ENCODE measurements around the gene KCNK2.

DNA sequence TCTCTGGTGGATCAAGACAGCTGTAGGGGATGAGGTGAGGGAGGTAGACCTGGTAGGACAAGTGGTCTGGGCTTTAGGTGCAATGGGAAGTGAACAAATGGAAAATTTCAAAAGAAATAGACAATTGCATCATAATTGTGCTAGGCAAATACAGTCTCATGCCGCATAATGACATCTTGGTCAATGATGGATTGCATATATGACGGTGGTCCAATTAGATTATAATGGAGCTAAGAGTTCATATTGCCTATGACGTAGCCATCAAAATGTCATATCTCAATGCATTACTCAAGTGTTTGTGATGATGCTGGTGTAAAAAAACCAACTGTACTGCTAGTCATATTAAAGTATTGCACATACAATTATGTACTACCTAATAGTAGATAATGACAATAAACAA, 19.0 kb downstream of the KCNK2 start:
- TF ChIP-seq CTCF (conservative IDR thresholded peaks at IDR 0.05; ENCODE audit: low read length) (no peak), EZH2phosphoT487 (IDR thresholded peaks at IDR 0.05; ENCODE audit: borderline replicate concordance, low read depth, low read length) (no peak)

All from OCI-LY7 (cell line).